Measurements from ENCODE around the gene HTRA3. TPM values are rescaled to one million over a fixed set of nuclear protein-coding genes. Genes with fewer than 3 reads are reported as not detected.

HTRA3 gene
- total RNA-seq, 2 donors from 2014 or later = 3.2 to 4.6 TPM

DNA sequence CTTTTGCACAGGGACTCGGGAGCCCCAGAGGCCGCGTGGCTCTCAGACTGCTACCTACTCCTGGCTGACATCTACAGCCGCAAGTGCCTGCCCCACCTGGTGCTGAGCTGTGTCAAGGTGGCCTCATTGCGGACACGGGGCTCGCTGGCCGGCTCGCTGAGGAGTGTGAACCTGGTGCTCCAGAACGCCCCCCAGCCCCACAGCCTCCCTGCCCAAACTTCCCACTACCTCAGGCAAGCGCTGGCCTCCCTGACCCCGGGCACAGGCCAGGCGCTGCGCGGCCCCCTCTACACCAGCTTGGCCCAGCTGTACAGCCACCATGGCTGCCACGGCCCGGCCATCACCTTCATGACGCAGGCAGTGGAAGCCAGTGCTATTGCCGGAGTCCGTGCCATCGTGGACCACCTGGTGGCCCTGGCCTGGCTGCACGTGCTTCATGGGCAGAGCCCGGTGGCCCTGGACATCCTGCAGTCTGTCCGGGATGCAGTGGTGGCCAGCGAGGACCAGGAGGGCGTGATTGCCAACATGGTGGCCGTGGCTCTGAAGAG lies 41.7 kb upstream of the HTRA3 start:
- no peak overlapping the region for H3K9ac ChIP-seq (ENCODE audit: extremely low read depth, low read length, poor library complexity, severe bottlenecking)
- H3K9me3 ChIP-seq (ENCODE audit: control insufficient read depth, low read length) = no peaks in the 10 kb centered on the region
- H3K9me3 Mint-ChIP-seq = no peaks in the 10 kb centered on the region
- H3K27me3 Mint-ChIP-seq (ENCODE audit: insufficient read depth) = no peaks in the 10 kb centered on the region
- H3K27me3 ChIP-seq (ENCODE audit: control insufficient read depth, insufficient read depth, low read length, poor library complexity, severe bottlenecking) = no peaks in the 10 kb centered on the region
- no peaks in the 10 kb centered on the region for H3K36me3 ChIP-seq (ENCODE audit: control insufficient read depth, insufficient read depth, low read length)
- H3K4me3 Mint-ChIP-seq = no peak overlapping the region
- no peak overlapping the region for H3K4me3 ChIP-seq (ENCODE audit: low read length)
- TF ChIP-seq, protein P1, sequence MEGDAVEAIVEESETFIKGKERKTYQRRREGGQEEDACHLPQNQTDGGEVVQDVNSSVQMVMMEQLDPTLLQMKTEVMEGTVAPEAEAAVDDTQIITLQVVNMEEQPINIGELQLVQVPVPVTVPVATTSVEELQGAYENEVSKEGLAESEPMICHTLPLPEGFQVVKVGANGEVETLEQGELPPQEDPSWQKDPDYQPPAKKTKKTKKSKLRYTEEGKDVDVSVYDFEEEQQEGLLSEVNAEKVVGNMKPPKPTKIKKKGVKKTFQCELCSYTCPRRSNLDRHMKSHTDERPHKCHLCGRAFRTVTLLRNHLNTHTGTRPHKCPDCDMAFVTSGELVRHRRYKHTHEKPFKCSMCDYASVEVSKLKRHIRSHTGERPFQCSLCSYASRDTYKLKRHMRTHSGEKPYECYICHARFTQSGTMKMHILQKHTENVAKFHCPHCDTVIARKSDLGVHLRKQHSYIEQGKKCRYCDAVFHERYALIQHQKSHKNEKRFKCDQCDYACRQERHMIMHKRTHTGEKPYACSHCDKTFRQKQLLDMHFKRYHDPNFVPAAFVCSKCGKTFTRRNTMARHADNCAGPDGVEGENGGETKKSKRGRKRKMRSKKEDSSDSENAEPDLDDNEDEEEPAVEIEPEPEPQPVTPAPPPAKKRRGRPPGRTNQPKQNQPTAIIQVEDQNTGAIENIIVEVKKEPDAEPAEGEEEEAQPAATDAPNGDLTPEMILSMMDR (conservative IDR thresholded peaks at IDR 0.05) = no peak
- H3K27ac ChIP-seq (ENCODE audit: low read depth, low read length) = no peak overlapping the region
- DNase-seq = no peak
- 92 to 95% methylated on average over 19 to 27 of the region's 27 CpGs for WGBS, 2 experiments (ENCODE audit: insufficient coverage in 1 of 2, insufficient read length in 1 of 2)
- H3K4me1 Mint-ChIP-seq = peaks cover 21% of the 10 kb centered on the region
- H3K36me3 Mint-ChIP-seq (ENCODE audit: low read depth) = no peaks in the 10 kb centered on the region
- no peak overlapping the region for H3K27ac Mint-ChIP-seq
- peaks cover 13% of the 10 kb centered on the region for H3K4me1 ChIP-seq (ENCODE audit: control insufficient read depth, insufficient read depth, low read length)

DNA sequence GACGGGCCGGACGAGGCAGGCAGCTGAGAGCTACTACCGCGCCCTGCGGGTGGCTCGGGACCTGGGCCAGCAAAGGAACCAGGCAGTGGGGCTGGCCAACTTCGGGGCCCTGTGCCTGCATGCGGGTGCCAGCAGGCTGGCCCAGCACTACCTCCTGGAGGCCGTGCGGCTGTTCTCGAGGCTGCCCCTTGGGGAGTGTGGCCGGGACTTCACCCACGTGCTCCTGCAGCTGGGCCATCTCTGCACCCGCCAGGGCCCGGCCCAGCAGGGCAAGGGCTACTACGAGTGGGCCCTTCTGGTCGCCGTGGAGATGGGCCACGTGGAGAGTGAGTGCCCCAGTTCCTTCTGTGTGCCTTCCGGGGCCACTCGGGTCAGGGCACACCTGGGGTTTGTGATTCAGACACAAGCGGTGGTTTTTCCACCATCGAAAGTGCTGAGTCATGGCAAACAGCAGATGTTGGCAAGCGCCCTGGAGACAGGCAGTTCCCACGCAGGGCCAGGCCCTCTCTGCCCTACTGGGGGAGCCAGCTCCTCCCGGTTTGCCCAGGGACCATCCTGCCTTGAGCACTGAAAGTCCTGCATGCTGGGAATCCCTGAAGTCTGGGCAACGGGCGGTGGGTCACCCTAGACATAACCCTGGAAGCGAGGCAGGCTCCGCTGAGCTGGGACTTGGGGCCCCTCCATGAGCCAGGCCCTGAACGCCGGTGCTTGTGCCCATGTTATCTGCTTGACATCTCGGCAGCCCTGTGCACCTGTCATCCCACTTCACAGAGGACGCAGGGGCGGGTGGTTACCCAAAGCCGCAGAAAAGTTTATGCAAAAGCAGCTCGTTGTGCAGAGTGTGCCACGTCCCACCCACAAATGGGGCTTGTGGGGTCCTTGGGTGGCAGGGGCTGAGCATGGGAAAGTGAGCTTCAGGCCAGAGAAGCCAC lies 41.0 kb upstream of the HTRA3 start:
- peaks cover 21% of the 10 kb centered on the region for H3K4me1 Mint-ChIP-seq
- H3K4me3 Mint-ChIP-seq = no peak overlapping the region
- peaks cover 13% of the 10 kb centered on the region for H3K4me1 ChIP-seq (ENCODE audit: control insufficient read depth, insufficient read depth, low read length)
- DNase-seq = no peak
- H3K9ac ChIP-seq (ENCODE audit: extremely low read depth, low read length, poor library complexity, severe bottlenecking) = no peak overlapping the region
- H3K9me3 ChIP-seq (ENCODE audit: control insufficient read depth, low read length) = no peaks in the 10 kb centered on the region
- H3K36me3 ChIP-seq (ENCODE audit: control insufficient read depth, insufficient read depth, low read length) = no peaks in the 10 kb centered on the region
- H3K9me3 Mint-ChIP-seq = no peaks in the 10 kb centered on the region
- no peaks in the 10 kb centered on the region for H3K36me3 Mint-ChIP-seq (ENCODE audit: low read depth)
- no peak overlapping the region for H3K27ac Mint-ChIP-seq
- no peaks in the 10 kb centered on the region for H3K27me3 ChIP-seq (ENCODE audit: control insufficient read depth, insufficient read depth, low read length, poor library complexity, severe bottlenecking)
- H3K4me3 ChIP-seq (ENCODE audit: low read length) = no peak overlapping the region
- TF ChIP-seq, protein P1 (conservative IDR thresholded peaks at IDR 0.05) = no peak
- 91 to 92% methylated on average over 30 to 39 of the region's 39 CpGs for WGBS, 2 experiments (ENCODE audit: insufficient coverage in 1 of 2, insufficient read length in 1 of 2)
- no peak overlapping the region for H3K27ac ChIP-seq (ENCODE audit: low read depth, low read length)
- H3K27me3 Mint-ChIP-seq (ENCODE audit: insufficient read depth) = no peaks in the 10 kb centered on the region

DNA sequence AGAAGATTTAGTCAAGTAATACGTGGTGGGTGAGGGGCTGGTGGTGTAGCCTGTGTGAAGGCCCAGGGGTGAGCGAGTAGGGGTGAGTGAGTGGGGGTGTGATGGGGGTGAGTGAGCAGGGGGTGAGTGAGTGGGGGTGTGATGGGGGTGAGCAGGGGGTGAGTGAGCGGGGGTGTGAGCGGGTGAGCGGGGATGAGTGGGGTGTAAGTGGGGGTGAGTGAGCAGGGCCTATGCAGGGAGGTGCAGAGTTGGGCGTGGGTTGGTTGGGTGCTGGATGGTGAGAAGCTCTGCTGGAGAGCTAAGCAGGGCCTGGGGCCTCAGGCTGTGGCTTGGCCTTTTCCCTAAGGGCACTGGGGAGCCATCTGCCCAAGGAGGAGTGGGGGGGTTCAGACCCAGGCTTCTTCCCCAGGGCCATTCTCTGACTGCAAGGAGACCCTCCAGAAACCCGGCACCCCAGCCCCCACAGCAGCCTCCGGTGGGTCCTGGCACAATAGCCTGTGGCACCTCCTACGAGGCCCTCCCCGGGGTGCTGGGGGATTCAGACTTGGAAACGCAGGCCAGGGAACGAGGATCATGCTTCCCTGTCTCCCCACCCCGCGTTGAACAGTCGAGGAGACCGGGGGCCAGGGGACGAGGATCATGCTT lies 40.1 kb upstream of the HTRA3 start:
- H3K36me3 ChIP-seq (ENCODE audit: control insufficient read depth, insufficient read depth, low read length) = no peaks in the 10 kb centered on the region
- Mint-ChIP-seq H3K27me3 (ENCODE audit: insufficient read depth) (no peaks in the 10 kb centered on the region), H3K4me1 (peaks cover 20% of the 10 kb centered on the region), H3K36me3 (ENCODE audit: low read depth) (no peaks in the 10 kb centered on the region), H3K27ac (no peak overlapping the region), H3K4me3 (no peak overlapping the region), H3K9me3 (no peaks in the 10 kb centered on the region)
- H3K9ac ChIP-seq (ENCODE audit: extremely low read depth, low read length, poor library complexity, severe bottlenecking) = no peak overlapping the region
- 76 to 92% methylated on average over 4 to 15 of the region's 17 CpGs for WGBS, 2 experiments (ENCODE audit: insufficient coverage in 1 of 2, insufficient read length in 1 of 2)
- H3K4me1 ChIP-seq (ENCODE audit: control insufficient read depth, insufficient read depth, low read length) = peaks cover 13% of the 10 kb centered on the region
- no peak overlapping the region for H3K27ac ChIP-seq (ENCODE audit: low read depth, low read length)
- no peak overlapping the region for H3K4me3 ChIP-seq (ENCODE audit: low read length)
- no peaks in the 10 kb centered on the region for H3K27me3 ChIP-seq (ENCODE audit: control insufficient read depth, insufficient read depth, low read length, poor library complexity, severe bottlenecking)
- H3K9me3 ChIP-seq (ENCODE audit: control insufficient read depth, low read length) = no peaks in the 10 kb centered on the region
- DNase-seq = no peak
- TF ChIP-seq, protein P1 (conservative IDR thresholded peaks at IDR 0.05) = no peak
